Osteoblast (primary cell): ENCODE measurements around the gene SP8. TPM values are rescaled to one million over a fixed set of nuclear protein-coding genes. Genes with fewer than 3 reads are reported as not detected.

Experiments
- DNase-seq: peaks from one replicate; pipeline ENCODE4 v3.0.0; 2011; ENCODE audit warnings: low spot score, mixed read lengths; ENCODE audit not compliant: insufficient read length; ENCODE audit errors: missing footprints
- H2AFZ ChIP-seq: 2 replicates; pipeline ENCODE4 v1.6.0; 2011; ENCODE audit warnings: mild to moderate bottlenecking, low read length
- H3K27ac ChIP-seq: 2 replicates; pipeline ENCODE4 v1.5.1; 2011; ENCODE audit warnings: mild to moderate bottlenecking, low read depth, low read length, moderate library complexity
- H3K27me3 ChIP-seq: 2 replicates; pipeline ENCODE4 v1.6.0; 2012; ENCODE audit warnings: mild to moderate bottlenecking, control low read depth, inconsistent platforms, low read length, moderate library complexity; ENCODE audit not compliant: insufficient read depth
- H3K36me3 ChIP-seq: 2 replicates; pipeline ENCODE4 v1.5.1; 2011; ENCODE audit warnings: mild to moderate bottlenecking, low read length, control low read depth, moderate library complexity; ENCODE audit not compliant: insufficient read depth
- H3K4me1 ChIP-seq: 2 replicates; pipeline ENCODE4 v1.5.1; 2011; ENCODE audit warnings: mild to moderate bottlenecking, low read length, control low read depth, moderate library complexity; ENCODE audit not compliant: insufficient read depth
- H3K4me2 ChIP-seq: 2 replicates; pipeline ENCODE4 v1.6.0; 2011; ENCODE audit warnings: mild to moderate bottlenecking, low read length; ENCODE audit not compliant: insufficient read depth
- H3K4me3 ChIP-seq: fragments of 200-600 bp; sonication (generic); 3 replicates; pipeline ENCODE4 v1.5.1; 2012; ENCODE audit warnings: mild to moderate bottlenecking, low read length, inconsistent platforms; ENCODE audit not compliant: insufficient read depth
- H3K79me2 ChIP-seq: 2 replicates; pipeline ENCODE4 v1.6.0; 2012; ENCODE audit warnings: mild to moderate bottlenecking, low read length, control low read depth, inconsistent platforms; ENCODE audit not compliant: insufficient read depth
- H3K9me3 ChIP-seq: 2 replicates; pipeline ENCODE4 v1.5.1; 2011; ENCODE audit warnings: low read depth, low read length, control low read depth
- H4K20me1 ChIP-seq: 2 replicates; pipeline ENCODE4 v1.6.0; 2012; ENCODE audit warnings: mild to moderate bottlenecking, low read length, control low read depth; ENCODE audit not compliant: insufficient read depth
- total RNA-seq: library from RNA; depleted of rRNA; stranded (reverse); fragments of >200 nt; gene quantifications from 2 replicates; pipeline ENCODE4 v1.2.3, GENCODE V29; 2012
- TF ChIP-seq, protein P1 (sequence below): IDR thresholded peaks from 2 replicates; pipeline ENCODE4 v1.5.1; 2011; ENCODE audit warnings: mild to moderate bottlenecking, low read depth, low read length, moderate library complexity; ENCODE audit errors: extremely low read depth

SP8 gene
- total RNA-seq, 1 donor = not detected

DNA sequence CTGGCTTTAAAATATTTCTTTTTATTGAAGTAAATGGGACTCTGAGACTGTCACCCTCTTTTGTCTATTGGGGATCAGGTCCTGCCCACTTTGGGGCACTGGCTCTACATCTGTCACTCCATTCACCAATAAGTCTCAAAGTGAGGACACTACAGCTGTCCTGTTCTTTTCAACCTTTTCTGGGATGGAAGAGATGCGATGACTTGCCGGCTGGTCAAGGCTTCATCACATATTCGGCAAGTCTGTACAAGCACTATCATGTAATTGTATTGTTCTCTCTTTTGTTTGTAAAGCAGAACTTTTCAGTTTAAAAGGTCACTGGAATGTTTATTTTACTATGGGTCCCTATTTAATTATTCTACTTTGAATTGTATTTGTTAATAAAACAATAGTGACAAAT lies 17.7 kb upstream of the SP8 start:
- H3K79me2 ChIP-seq = no peaks in the 10 kb centered on the region
- no peaks in the 10 kb centered on the region for H3K36me3 ChIP-seq
- no peak overlapping the region for H3K4me2 ChIP-seq
- no peaks in the 10 kb centered on the region for H3K9me3 ChIP-seq
- H2AFZ ChIP-seq = no peak overlapping the region
- H3K4me1 ChIP-seq = no peaks in the 10 kb centered on the region
- no peak for DNase-seq
- TF ChIP-seq, protein P1, sequence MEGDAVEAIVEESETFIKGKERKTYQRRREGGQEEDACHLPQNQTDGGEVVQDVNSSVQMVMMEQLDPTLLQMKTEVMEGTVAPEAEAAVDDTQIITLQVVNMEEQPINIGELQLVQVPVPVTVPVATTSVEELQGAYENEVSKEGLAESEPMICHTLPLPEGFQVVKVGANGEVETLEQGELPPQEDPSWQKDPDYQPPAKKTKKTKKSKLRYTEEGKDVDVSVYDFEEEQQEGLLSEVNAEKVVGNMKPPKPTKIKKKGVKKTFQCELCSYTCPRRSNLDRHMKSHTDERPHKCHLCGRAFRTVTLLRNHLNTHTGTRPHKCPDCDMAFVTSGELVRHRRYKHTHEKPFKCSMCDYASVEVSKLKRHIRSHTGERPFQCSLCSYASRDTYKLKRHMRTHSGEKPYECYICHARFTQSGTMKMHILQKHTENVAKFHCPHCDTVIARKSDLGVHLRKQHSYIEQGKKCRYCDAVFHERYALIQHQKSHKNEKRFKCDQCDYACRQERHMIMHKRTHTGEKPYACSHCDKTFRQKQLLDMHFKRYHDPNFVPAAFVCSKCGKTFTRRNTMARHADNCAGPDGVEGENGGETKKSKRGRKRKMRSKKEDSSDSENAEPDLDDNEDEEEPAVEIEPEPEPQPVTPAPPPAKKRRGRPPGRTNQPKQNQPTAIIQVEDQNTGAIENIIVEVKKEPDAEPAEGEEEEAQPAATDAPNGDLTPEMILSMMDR = no peak
- H4K20me1 ChIP-seq = no peaks in the 10 kb centered on the region
- H3K27me3 ChIP-seq = peaks cover 5% of the 10 kb centered on the region
- no peak overlapping the region for H3K4me3 ChIP-seq
- H3K27ac ChIP-seq = no peak overlapping the region

- Histone ChIP-seq H2AFZ (no peak overlapping the region), H3K36me3 (no peaks in the 10 kb centered on the region), H3K79me2 (no peaks in the 10 kb centered on the region), H3K27ac (no peak overlapping the region), H3K4me3 (no peak overlapping the region), H3K9me3 (no peaks in the 10 kb centered on the region), H3K27me3 (peaks cover 41% of the 10 kb centered on the region), H3K4me2 (no peak overlapping the region), H3K4me1 (peaks cover 5% of the 10 kb centered on the region), H4K20me1 (no peaks in the 10 kb centered on the region)
- TF ChIP-seq, protein P1 = no peak
- DNase-seq = peak; percentile 73
Observed at GRCh38 chr7:20799566-20800366, 13.1 kb upstream of the SP8 start.

DNA sequence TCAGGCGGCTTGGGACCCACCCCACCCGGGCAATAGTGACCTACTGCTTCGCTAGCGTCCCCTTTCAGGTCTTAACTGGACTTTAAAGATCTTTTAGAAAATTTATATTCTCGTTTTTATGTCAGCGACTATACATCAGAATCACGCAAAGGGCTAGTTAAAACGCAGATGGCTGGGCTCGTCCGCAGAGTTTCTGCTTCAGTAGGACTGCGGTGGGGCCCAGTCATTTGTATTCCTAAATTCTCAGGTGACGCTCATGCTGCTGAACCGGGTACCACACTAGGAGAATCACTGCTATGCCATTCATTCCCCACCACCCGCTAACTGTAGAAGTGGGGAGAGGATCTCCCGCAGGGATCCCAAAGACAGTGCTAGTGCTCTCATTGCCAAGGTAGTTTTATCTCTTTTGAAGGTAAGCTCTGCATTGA lies 12.0 kb upstream of the SP8 start:
- no peak overlapping the region for H3K4me2 ChIP-seq
- H3K4me1 ChIP-seq = peaks cover 5% of the 10 kb centered on the region
- H3K79me2 ChIP-seq = no peaks in the 10 kb centered on the region
- no peak overlapping the region for H2AFZ ChIP-seq
- peak; percentile 65 for DNase-seq
- no peaks in the 10 kb centered on the region for H4K20me1 ChIP-seq
- no peaks in the 10 kb centered on the region for H3K9me3 ChIP-seq
- H3K4me3 ChIP-seq = no peak overlapping the region
- TF ChIP-seq, protein P1 = no peak
- H3K27ac ChIP-seq = no peak overlapping the region
- H3K36me3 ChIP-seq = no peaks in the 10 kb centered on the region
- H3K27me3 ChIP-seq = peaks cover 51% of the 10 kb centered on the region

GRCh38 chr7:20798081-20798693 lies 11.5 kb upstream of the SP8 start:
- H3K79me2 ChIP-seq = no peaks in the 10 kb centered on the region
- H3K4me1 ChIP-seq = peaks cover 5% of the 10 kb centered on the region
- H3K36me3 ChIP-seq = no peaks in the 10 kb centered on the region
- no peaks in the 10 kb centered on the region for H4K20me1 ChIP-seq
- TF ChIP-seq, protein P1 = no peak
- peaks cover 56% of the 10 kb centered on the region for H3K27me3 ChIP-seq
- H3K9me3 ChIP-seq = no peaks in the 10 kb centered on the region
- DNase-seq = peak; percentile 93
- H3K4me2 ChIP-seq = no peak overlapping the region
- H3K4me3 ChIP-seq = peak overlapping the region; percentile 46
- no peak overlapping the region for H3K27ac ChIP-seq
- no peak overlapping the region for H2AFZ ChIP-seq
